Right cardiac atrium (tissue), 5 donors: ENCODE measurements around the gene ARHGAP15. TPM values are rescaled to one million over a fixed set of nuclear protein-coding genes. Genes with fewer than 3 reads are reported as not detected.

Experiments used
- ATAC-seq, 2 donors: fragments of 200-7000 bp; cut with Tn5 transposase; one replicate each; pipeline versions ENCODE4 v1.8.0 to v1.9.1; 2020; ENCODE audit warnings: moderate library complexity in 2 of 2, mild to moderate bottlenecking in 1 of 2
- DNase-seq, 3 donors: peaks; one replicate each; pipeline ENCODE4 v3.0.0-alpha.2; 2020
- H3K27ac ChIP-seq: one replicate; pipeline ENCODE4 v1.5.1; 2013; ENCODE audit warnings: mild to moderate bottlenecking, low read length, control low read depth, moderate library complexity
- H3K27me3 ChIP-seq: one replicate; pipeline ENCODE4 v1.6.1; 2013; ENCODE audit not compliant: control insufficient read depth, insufficient read depth
- H3K4me1 ChIP-seq: one replicate; pipeline ENCODE4 v1.6.1; 2013; ENCODE audit warnings: low read length; ENCODE audit not compliant: control insufficient read depth, insufficient read depth
- H3K4me3 ChIP-seq: one replicate; pipeline ENCODE4 v1.5.1; 2013; ENCODE audit warnings: low read length, control low read depth
- H3K9me3 ChIP-seq: one replicate; pipeline ENCODE4 v1.6.1; 2013; ENCODE audit warnings: low read length; ENCODE audit not compliant: control insufficient read depth
- WGBS: extraction: QIAGEN DNeasy Blood & Tissue Kit; methylation state at CpG from one replicate; pipeline ENCODE4 v1.1.7; 2013; 5-methylcytosine and 5-hydroxymethylcytosine counted together
- intact Hi-C, 4 donors: fragments of 100-400 bp; cut with DNase I; formaldehyde crosslinking; loops; one replicate each; pipeline versions ENCODE4 v1.11.0 to v1.14.0; 2022 to 2023
- polyA plus RNA-seq: library from polyadenylated mRNA; stranded (reverse); fragments of 200-250 nt; gene quantifications from one replicate; pipeline ENCODE4 v1.2.3, GENCODE V29; 2013
- total RNA-seq, 4 donors: library from RNA; stranded (reverse); fragmentation: NEBNext Ultra II Directional; extraction: Animal tissue kit (Norgen Biotek cat#: 25700); gene quantifications; one replicate each; pipeline ENCODE4 v1.2.1, GENCODE V29; 2021
- donor health status: healthy with polysubstance abuse.
- donor health status: DM: no; HTN: yes; CAD: no.
- donor health status: DM: no; HTN: no; CAD: no.
- donor health status: DM: no; HTN: yes; CAD: no; lungs with severe emphysema.
- donor health status: DM: yes; HTN: yes; CAD: no.

ARHGAP15 gene
- total and polyA plus RNA-seq, 5 donors: 4.5 to 8.4 (median 6.5) TPM

- DNase-seq: no peak
- no peaks in the 10 kb centered on the region for H3K27me3 ChIP-seq
- no peak for ATAC-seq
- H3K27ac ChIP-seq: no peak overlapping the region
- intact Hi-C loops: no loop called here
- H3K4me3 ChIP-seq: no peak overlapping the region
- H3K4me1 ChIP-seq: no peaks in the 10 kb centered on the region
- H3K9me3 ChIP-seq: no peaks in the 10 kb centered on the region
These were observed 386.1 kb downstream of the ARHGAP15 start for GRCh38 chr2:143515318-143515717.

- no peak overlapping the region for H3K27ac ChIP-seq
- DNase-seq: no peak
- ATAC-seq: no peak
- peaks cover 1% of the 10 kb centered on the region for H3K4me1 ChIP-seq
- no peak overlapping the region for H3K4me3 ChIP-seq
- WGBS: 46% methylated on average over 3 of the region's 3 CpGs
- H3K9me3 ChIP-seq: no peaks in the 10 kb centered on the region
- no peaks in the 10 kb centered on the region for H3K27me3 ChIP-seq
- intact Hi-C loops: no loop called here
These were observed 390.3 kb downstream of the ARHGAP15 start for GRCh38 chr2:143519521-143519920.

- Histone ChIP-seq H3K4me3 (no peak overlapping the region), H3K27ac (no peak overlapping the region), H3K4me1 (peaks cover 1% of the 10 kb centered on the region), H3K9me3 (no peaks in the 10 kb centered on the region), H3K27me3 (no peaks in the 10 kb centered on the region)
- intact Hi-C loops: no loop called here
- ATAC-seq (peak; percentile 74 to 88), DNase-seq (peak in 1 of 3 donors; percentile 50)
- 50% methylated on average over 3 of the region's 3 CpGs for WGBS
These were observed 392.2 kb downstream of the ARHGAP15 start for GRCh38 chr2:143521396-143521795.

GRCh38 chr2:143522699-143523098 lies 393.5 kb downstream of the ARHGAP15 start:
- no peak overlapping the region for H3K27ac ChIP-seq
- WGBS: 76% methylated on average over 2 of the region's 2 CpGs

GRCh38 chr2:143524119-143524553 lies 394.9 kb downstream of the ARHGAP15 start:
- Histone ChIP-seq H3K4me1 (peaks cover 1% of the 10 kb centered on the region), H3K9me3 (no peaks in the 10 kb centered on the region), H3K27me3 (no peaks in the 10 kb centered on the region), H3K4me3 (no peak overlapping the region), H3K27ac (no peak overlapping the region)
- intact Hi-C loops: no loop called here
- DNase-seq (no peak), ATAC-seq (peak; percentile 32 to 54)
- 30% methylated on average over 2 of the region's 2 CpGs for WGBS

More at GRCh38 chr2:143522699-143523098, 393.5 kb downstream of the ARHGAP15 start:
- peaks cover 1% of the 10 kb centered on the region for H3K4me1 ChIP-seq
- ATAC-seq (no peak), DNase-seq (no peak)
- H3K9me3 ChIP-seq: no peaks in the 10 kb centered on the region
- H3K4me3 ChIP-seq: no peak overlapping the region
- no peaks in the 10 kb centered on the region for H3K27me3 ChIP-seq
- intact Hi-C loops: no loop called here

- ATAC-seq (peak in 1 of 2 donors; percentile 77), DNase-seq (no peak)
- Histone ChIP-seq H3K4me1 (peaks cover 1% of the 10 kb centered on the region), H3K4me3 (no peak overlapping the region), H3K27me3 (no peaks in the 10 kb centered on the region), H3K27ac (peak overlapping the region; percentile 64), H3K9me3 (no peaks in the 10 kb centered on the region)
- 44% methylated on average over 6 of the region's 6 CpGs for WGBS
- intact Hi-C loops: no loop called here
These were observed 395.6 kb downstream of the ARHGAP15 start for GRCh38 chr2:143524559-143525401.

GRCh38 chr2:143525402-143525860 lies 396.2 kb downstream of the ARHGAP15 start:
- peak; percentile 41 to 80 for ATAC-seq
- intact Hi-C loops: no loop called here
- whole genome bisulfite sequencing: 25% methylated on average over 2 of the region's 2 CpGs
- Histone ChIP-seq H3K9me3 (no peaks in the 10 kb centered on the region), H3K27me3 (no peaks in the 10 kb centered on the region), H3K4me3 (peak overlapping the region; percentile 6), H3K4me1 (peaks cover 1% of the 10 kb centered on the region), H3K27ac (peak overlapping the region; percentile 88)
- DNase-seq: peak in 2 of 3 donors; percentile 51 to 61

GRCh38 chr2:143526498-143526897 lies 397.3 kb downstream of the ARHGAP15 start:
- Histone ChIP-seq H3K4me1 (no peaks in the 10 kb centered on the region), H3K9me3 (no peaks in the 10 kb centered on the region), H3K4me3 (no peak overlapping the region), H3K27ac (no peak overlapping the region), H3K27me3 (no peaks in the 10 kb centered on the region)
- no peak for DNase-seq
- no peak for ATAC-seq
- intact Hi-C loops: no loop called here

GRCh38 chr2:143528021-143528420 lies 398.8 kb downstream of the ARHGAP15 start:
- Histone ChIP-seq H3K27me3 (no peaks in the 10 kb centered on the region), H3K4me1 (no peaks in the 10 kb centered on the region), H3K9me3 (no peaks in the 10 kb centered on the region), H3K4me3 (no peak overlapping the region), H3K27ac (no peak overlapping the region)
- ATAC-seq: no peak
- DNase-seq: no peak
- WGBS: 92% methylated on average over 1 of the region's 1 CpG
- intact Hi-C loops: no loop called here

GRCh38 chr2:143529118-143529720 lies 400.0 kb downstream of the ARHGAP15 start:
- Histone ChIP-seq H3K4me1 (no peaks in the 10 kb centered on the region), H3K27me3 (no peaks in the 10 kb centered on the region), H3K4me3 (no peak overlapping the region), H3K27ac (no peak overlapping the region), H3K9me3 (no peaks in the 10 kb centered on the region)
- intact Hi-C loops: no loop called here
- 97% methylated on average over 1 of the region's 1 CpG for WGBS
- ATAC-seq (no peak), DNase-seq (no peak)

GRCh38 chr2:143530758-143531157 lies 401.5 kb downstream of the ARHGAP15 start:
- H3K27me3 ChIP-seq: no peaks in the 10 kb centered on the region
- WGBS: 58% methylated on average over 2 of the region's 2 CpGs
- H3K9me3 ChIP-seq: no peaks in the 10 kb centered on the region
- no peak overlapping the region for H3K27ac ChIP-seq
- DNase-seq (no peak), ATAC-seq (no peak)
- intact Hi-C loops: no loop called here
- H3K4me3 ChIP-seq: no peak overlapping the region
- no peaks in the 10 kb centered on the region for H3K4me1 ChIP-seq
